ENCODE data around the gene NLRC5.
"Not testable (repeated sequence)": the region's sequence is repeated elsewhere in the genome, so short reads cannot be mapped to it uniquely, and the experiment has no call there.

Gene NLRC5

DNA sequence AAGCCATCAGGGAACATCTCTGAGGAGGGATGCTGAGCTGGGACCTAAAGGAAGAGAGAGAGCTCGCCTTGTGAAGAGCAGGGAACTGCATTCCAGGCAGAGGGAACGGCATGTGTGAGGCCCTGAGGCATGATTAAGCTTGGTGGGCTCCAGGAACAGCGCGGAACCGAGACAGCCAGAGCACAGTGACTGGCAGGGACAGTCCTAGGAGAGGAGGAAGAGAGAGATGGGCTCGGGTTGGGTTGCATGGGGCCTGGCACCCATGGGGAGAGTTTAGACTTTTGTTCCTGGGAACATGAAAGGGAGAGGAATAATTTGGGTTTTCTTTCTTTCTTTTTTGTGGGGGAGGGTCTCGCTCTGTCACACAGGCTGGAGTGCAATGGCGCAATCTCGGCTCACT is 63.8 kb downstream of the NLRC5 start:
- no peak for DNase-seq

DNA sequence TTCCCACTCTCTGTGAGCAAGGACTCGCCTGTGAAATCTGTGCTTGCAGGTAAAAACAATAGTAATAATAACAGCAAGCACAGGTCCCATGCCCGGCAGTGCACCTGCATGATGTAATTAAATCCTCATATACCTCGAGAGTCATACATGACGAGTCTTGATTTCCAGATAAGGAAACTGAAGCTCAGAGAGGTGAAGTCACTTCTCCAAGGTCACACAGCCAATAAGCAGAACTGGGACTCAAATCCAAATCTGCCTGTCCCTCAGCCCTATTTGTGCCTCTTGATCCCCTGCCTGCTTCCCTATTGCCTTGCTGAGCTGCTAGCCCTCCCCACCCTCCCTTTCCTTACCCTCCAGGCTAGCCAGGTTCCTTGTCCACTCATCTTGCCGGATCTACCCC is 65.0 kb downstream of the NLRC5 start:
- DNase-seq, result no peak

DNA sequence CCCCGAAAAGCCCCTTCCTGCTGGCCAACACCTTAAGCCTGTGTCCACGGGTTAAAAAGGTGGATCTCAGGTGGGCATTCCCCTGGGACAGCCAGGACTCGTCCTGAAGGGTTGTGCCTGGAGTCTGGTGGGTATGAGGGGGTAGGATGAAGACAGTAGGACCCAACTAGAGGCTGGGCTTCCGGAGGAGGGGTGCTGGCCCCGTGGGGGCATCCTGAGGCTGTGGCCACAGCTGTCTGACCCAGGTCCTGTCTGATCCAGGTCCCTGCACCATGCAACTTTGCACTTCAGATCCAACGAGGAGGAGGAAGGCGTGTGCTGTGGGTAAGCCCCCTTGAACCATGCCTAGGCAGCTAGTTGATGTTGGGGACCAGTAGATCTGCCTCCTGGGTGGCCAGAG is 65.4 kb downstream of the NLRC5 start:
- no peak for DNase-seq

DNA sequence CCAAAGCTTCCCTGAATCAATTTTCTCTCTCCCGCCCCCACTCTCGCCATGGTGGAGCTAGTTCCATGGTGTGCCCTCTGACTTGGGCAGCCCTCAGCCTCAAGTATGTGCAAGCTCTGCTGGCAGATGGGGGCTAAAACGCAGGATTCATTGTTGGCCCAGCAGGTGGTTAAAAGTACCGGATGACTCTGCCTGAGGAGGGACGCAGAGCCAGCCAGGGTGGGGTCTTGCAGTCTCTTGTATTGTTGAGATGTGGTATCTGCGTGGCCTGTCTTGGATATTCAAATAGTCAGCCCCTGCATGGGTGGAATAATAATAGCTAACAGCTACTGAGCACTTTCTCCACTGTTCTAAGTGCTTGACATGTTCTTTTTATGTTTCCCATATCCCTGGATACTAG is 66.3 kb downstream of the NLRC5 start:
- DNase-seq, result no peak

DNA sequence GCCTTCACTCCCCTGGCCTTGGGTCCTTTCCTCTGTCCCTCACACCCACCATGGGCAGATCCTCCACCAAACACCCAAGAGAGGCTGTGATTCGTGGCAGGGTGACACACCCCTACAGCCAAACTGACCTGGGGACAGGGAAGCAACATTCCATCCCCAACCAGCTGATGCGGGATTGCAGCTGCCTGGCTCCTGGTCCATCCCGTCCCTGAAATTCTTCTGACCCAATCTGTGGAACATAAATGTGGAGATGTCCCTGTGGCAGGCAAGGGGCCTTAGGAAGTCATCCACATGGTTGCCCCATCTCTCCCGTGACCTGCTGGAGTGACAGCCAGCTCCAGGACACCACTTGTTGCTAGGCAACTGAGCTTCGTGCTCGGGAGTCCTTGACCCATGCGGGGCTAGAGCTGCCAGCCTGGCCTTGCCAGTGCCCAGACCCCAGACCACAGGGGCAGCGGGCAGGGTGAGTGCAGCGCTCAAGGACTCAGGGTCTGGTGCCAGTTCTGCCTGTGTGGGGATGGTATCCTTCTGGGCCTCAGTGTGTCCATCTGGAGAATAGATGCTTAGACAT is 69.0 kb downstream of the NLRC5 start:
- DNase-seq, result no peak

DNA sequence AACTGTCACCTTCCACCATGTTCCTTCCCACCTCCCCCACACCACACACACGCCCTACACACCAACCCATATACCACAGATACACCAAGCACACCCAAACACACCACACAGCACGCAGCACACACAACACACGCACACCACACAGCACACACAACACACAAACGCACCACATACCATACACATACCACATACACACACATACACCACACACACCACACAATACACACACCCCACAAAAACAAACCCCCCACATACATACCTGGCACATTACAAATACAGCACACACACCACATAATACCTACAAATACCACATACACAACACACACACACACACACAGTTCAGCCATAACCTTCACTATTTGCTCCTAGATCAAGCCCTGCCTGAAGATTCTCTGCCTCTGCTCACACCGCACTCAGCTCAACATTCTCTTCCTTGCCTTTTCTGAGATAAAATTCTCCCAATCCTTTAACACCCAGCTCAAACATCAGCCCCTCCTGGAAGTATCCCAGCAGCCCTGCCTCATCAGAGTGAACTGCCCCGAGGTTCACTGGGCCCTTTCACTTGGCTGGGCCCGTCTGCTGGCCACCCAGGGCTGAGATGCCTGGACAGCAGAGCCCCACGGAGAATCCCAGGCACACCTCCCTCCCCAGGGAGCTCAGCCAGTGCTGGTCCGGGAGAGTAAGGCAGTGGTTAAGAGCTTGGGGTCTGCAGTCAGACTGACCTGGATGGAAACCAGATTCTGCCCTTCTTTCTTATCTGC is 71.1 kb downstream of the NLRC5 start:
- no peak for DNase-seq

DNA sequence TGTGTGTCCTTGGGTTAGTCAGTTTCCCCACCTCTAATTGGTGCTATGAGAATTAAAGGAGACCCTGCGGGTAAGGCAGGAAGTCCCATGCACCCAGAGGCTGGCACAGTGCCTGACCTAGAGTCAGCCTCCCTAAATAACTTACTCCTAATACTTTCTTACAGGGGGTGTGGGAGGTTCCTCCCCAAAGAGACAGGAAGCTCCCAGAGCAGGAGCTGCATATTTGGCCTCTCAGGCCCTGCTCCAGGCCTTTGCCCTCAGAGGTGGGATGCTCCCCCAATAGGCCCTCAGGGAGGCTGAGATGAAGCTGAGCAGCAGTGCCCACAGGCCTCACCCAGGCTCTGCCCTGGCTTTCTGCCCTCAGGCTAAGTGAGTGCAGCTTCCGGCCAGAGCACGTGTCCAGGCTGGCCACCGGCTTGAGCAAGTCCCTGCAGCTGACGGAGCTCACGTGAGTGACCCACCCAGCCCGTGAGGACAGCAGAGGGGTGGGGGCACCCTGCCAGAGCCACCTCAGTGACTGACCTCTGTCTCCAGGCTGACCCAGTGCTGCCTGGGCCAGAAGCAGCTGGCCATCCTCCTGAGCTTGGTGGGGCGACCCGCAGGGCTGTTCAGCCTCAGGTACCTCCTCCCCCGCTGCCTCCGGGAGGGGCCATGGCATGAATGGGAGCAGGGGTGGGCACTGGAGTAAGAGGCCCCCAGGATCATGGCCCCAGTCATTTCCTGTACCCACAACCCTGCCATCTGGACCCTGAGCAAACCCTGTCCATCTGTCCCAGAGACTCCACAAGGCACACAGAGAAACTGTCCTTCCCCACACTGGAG is 71.9 kb downstream of the NLRC5 start:
- no peak for DNase-seq

DNA sequence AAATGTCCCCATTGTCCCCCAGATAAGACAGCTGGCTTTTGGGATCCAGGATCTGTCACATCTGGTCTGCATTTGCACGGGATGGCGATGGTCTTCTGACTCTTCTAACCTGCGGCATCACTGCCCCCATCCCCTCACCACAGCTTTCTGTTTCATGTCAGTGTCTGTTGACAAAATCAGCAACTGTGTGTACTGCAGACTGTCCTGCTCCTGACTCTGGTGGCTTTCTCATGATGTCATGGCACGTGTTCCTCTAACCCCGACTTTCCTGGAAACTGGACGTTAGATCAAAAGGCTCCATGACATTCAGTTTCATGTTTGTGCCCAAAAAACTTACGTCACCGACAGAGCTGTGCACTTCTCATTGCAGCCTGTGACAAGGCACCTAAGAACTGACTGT is 73.0 kb downstream of the NLRC5 start:
- no peak for DNase-seq

DNA sequence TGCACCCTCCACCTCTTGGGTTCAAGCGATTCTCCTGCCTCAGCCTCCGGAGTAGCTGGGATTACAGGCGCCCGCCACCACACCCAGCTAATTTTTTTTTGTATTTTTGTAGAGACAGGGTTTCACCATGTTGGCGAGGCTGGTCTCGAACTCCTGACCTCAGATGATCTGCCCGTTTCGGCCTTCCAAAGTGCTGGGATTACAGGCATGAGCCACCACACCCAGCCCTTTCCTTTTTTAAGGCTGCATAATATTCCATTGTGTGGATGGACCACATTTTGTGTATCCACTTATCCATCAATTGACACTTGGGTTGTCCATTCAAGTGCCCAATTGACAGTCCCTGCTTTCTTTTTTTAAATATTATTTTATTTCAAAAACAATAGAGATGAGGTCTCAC is 73.8 kb downstream of the NLRC5 start:
- not testable (repeated sequence) for DNase-seq

DNA sequence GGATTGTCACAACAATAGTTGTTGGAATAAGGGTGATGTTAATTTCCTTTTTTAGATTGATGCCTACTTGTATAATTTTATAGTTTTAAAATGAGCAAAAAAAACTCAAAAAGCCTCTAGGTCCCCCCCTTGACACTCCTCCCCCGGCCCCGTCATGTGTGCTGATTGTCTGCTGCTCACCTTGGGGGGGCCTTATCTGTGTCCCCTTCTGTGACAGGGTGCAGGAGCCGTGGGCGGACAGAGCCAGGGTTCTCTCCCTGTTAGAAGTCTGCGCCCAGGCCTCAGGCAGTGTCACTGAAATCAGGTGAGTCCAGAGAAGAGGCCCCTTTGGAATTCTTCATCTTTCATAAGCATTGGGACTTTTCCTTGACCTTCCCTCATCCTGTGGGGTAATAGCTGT is 75.6 kb downstream of the NLRC5 start:
- DNase-seq, result no peak

DNA sequence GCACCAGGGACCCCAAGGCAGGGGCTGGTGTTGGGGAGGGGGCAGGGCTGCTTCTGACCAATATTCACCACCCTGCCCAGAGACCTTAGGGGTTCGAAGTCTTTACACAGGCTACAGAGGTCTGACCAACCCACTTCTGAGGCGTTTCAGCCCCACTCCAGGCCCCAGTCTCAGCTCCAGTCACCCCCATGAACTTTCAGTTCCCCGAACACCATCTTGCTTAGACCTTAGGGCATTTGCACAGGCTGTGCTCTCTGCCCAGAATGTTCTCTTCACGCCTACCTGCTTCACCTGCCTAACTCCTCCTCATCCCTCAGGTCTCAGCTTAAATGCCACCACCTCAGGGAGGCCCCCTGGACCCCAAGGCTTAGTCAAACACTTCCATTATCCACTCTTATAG is 77.3 kb downstream of the NLRC5 start:
- DNase-seq, result no peak

DNA sequence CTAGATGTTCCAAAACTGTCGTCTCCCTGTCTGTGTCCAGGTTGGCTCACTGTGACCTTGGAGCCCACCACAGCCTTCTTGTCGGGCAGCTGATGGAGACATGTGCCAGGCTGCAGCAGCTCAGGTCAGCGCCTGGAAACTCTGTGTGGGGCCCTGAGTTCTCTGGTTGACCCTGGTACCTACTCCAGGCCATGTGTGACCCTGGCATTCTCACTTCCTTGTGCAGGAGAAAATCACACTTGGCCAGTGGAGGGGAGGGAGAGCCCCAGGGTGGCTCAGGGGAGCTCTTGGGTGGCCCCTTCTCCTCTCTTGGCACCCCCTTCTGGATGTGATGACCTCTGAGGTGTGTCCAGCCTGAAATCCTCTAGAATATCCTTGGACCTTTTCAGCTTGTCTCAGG is 78.0 kb downstream of the NLRC5 start:
- DNase-seq, result no peak

DNA sequence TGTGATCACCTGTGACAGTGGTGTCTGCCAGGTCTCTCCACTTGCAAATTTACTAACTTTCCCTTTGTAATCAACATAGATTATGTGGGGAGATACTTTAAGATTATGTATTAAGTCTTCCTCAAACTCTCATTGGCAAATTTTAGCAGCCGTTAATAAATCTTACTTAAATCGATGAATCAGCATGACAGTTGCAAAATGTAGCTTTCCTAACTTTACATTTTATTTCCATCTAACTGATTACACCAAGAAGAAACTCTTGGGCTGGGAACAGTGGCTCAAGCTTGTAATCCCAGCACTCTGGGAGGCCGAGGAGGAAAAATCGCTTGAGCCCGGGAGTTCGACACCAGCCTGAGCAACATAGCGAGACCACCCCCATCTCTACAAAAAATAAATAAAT is 79.7 kb downstream of the NLRC5 start:
- no peak for DNase-seq

DNA sequence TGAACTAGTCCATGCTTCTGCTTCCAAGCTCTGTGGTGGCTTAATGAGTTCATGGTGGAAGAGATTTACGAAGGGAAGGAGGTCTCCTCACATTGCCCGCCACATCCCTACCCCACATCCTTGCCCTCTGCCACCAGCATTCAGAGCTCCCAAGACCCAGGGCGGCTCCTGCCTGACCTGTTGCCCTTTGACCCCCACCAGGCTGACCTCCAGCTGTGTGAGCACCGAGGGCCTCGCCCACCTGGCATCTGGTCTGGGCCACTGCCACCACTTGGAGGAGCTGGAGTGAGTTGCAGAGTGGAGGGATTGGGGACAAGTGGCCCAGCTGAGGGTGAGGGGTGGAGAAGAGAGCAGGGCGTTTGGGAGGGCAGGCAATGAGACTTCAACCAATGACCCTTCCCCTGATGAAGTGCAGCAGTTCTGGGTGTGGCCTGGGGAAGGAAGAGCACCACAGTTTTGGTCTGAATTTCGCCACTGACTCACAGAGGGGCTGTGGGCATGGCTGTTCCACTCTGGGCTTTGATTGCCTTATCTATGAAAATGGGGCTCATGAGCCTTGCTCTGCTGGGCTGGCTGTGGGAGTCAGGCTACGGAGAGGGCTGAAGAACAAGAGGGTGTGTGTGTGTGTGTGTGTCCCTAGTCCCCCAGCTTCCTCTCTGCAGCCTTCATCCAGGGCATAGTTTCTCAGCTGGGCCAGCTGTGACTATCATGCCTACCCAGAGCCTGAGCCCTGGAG is 80.4 kb downstream of the NLRC5 start:
- no peak for DNase-seq

DNA sequence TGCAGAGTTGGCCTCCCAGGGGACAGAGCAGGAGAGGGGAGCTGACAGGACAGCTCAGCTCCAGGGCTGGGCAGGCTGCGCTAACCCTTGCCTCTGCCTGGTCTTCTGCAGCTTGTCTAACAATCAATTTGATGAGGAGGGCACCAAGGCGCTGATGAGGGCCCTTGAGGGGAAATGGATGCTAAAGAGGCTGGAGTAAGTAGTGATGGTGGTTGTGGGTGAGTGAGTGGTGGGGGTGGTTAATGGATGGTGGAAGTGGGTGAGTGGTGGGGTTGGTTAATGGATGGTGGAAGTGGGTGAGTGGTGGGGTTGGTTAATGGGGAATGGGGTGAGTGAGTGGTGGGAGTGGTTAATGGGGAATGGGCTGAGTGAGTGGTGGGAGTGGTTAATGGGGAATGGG is 81.1 kb downstream of the NLRC5 start:
- no peak for DNase-seq

DNA sequence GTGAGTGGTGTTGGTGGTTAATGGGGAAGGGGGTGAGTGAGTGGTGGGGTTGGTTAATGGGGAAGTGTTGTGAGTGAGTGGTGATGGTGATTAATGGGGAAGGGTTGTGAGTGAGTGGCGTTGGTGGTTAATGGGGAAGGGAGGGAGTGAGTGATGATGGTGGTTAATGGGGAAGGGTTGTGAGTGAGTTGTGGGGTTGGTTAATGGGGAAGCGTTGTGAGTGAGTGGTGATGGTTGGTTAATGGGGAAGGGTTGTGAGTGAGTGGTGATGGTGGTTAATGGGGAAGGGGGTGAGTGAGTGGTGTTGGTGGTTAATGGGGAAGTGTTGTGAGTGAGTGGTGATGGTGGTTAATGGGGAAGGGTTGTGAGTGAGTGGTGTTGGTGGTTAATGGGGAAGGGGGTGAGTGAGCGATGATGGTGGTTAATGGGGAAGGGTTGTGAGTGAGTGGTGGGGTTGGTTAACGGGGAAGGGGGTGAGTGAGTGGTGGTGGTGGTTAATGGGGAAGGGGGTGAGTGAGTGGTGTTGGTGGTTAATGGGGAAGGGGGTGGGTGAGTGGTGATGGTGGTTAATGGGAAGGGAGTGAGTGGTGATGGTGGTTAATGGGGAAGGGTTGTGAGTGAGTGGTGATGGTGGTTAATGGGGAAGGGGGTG is 81.8 kb downstream of the NLRC5 start:
- DNase-seq, result not testable (repeated sequence)

DNA sequence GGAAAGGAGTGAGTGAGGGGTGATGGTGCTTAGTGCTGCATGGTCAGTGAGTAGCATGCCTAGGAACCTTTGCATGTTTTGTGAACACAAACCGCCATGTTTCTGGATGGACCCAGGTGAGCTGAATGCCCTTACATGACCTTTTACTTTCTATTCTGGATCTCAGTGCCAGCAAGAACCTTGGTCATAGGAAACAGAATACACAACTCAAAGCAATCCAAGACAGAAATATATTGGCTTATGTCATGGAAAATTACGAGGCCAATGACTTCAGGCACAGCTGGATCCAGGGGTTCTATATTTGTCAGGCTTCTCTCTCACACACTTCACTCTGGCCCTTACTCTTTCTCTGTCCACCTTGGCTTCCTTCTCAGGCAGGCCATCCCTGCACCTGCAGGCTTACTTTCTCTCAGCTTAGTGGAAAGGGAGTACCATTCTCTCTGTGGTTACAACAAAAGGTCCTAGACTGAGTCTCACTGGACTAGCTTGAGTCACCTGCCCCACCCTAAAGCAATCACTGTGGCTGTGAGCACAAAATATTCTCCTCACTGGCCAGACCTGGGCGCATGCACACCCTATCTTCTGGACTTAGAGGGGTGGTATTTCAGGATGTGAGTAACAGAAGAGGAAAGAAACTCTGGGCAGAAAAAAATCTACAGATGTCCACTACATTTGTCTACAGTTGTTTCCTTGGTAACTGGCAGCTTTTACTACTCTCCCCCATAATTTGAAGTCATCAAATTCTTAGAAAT is 82.7 kb downstream of the NLRC5 start:
- no peak for DNase-seq

DNA sequence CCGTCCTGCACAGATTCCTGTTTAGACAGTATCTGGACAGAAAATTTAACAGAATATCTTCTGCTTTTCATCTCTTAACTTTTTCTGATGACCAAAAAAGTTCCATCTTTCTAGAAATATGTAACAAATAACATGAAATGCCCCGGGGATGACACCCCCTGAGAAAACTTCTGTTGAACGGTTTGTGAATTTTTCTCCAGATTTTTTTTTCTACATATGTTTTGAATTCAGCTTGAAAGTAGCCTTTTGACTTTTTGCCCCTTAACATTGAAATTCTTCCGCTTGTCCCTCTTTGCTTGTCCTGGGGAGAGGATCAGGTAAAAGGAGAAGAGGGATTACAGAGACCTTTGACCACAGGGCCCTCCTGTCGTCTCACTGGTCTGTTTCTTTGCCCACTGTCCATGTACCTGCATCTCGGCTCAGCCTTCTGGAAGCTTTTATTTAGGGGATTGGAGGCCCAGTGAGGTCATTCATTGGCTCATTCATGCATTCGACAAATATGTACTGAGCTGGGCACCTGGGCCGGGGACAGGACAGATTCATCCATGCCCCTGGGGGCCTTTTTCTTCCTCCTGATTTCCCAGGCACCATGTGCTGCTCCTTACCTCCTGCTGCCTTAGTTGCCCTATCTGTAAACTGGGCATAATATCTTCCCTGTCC is 83.4 kb downstream of the NLRC5 start:
- no peak for DNase-seq

DNA sequence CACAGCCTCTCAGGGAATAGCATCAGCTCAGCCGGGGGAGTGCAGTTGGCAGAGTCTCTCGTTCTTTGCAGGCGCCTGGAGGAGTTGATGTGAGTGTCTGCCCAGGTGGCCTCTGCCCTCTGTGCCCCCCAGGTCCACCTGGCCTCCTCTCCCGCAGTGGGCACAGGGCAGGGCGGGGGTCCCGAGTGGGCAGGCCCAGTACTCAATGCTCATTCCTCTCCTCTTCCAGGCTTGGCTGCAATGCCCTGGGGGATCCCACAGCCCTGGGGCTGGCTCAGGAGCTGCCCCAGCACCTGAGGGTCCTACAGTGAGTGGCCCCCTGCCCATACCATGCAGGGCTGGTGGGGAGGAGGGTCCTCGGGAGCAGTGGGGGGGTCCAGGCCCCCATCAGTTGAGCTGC is 88.4 kb downstream of the NLRC5 start:
- DNase-seq, result no peak

DNA sequence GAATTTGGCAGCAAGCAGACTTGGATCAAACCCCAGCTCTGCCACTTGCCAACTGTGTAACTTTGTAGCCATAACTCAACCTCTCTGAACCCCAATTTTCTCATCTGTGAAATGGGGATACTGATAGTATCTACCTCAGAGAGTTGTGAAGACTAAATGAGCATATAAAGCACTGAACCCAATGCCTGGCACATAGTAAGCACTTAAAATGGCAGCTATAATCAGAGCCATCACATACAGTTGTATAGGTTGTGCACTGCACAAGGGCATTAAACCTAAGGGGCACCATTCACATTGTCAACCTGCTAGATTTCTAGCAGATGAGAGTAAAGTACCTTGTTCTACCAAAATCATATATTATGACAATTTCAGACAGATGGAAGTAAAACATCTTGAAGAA is 92.4 kb downstream of the NLRC5 start:
- DNase-seq, result no peak

DNA sequence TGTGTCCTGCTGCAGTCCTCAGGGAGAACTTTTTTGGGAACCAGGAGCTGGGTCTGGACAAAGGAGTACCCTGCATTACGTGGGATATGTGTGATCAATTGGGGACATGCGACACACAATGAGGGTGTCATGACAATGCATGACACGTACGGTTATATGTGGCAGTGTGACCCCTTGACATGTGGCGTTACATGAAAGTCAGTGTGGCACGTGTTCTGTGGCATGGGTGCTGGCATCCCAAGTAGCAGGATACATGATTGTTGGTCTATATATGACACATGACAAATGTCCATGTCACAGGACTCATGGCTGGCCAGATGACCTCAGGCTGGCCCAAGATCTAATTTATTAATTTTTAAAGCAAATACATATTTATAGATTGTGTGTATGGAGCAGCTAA is 93.3 kb downstream of the NLRC5 start:
- DNase-seq, result no peak
